ENCODE measurements around the gene KLHL9.

DNA sequence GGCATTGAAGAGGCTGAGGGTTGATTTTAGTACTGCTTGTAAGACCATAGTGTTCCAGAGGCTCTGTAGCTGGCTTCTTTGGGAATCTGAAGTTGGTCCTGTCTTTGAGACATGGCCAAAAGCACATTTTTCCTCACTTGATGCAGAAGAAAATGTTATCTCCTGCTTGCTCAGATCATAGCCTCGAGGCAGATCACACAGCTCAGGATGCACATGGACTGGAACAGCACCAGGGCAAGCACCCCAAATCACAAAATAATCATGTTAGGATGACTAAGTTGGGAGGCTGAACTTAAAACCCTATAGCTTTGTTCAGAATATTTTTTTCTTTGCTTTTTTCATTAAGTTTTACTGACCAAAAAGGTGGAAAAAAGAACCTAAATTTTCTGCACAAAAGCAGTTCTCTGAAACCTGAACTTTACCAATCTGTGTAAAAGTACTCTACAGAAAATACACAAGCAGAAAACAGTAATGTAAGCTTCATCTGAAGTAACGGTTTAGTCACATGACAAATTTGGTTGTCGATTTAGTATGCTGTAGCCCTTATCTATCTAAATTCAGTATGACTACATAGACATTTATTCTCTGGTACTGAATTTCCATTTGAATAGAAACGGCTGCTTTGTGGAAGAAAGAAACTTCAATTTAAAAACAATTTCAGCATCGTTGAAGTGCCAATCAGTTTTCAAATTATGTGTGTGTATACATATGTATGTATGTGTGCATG is 3.4 kb downstream of the KLHL9 start:
- TF ChIP-seq POLR2AphosphoS5 (IDR thresholded peaks at IDR 0.05) = no peak
- no peak for TF ChIP-seq CTCF (IDR thresholded peaks at IDR 0.05)
- TF ChIP-seq POLR2A (IDR thresholded peaks at IDR 0.05) = no peak
